Measurements from ENCODE around the gene PTPN11. TPM values are rescaled to one million over a fixed set of nuclear protein-coding genes. Genes with fewer than 3 reads are reported as not detected.

The PTPN11 gene
- total RNA-seq, 1 experiment from 2014 or later, result 65.3 TPM

DNA sequence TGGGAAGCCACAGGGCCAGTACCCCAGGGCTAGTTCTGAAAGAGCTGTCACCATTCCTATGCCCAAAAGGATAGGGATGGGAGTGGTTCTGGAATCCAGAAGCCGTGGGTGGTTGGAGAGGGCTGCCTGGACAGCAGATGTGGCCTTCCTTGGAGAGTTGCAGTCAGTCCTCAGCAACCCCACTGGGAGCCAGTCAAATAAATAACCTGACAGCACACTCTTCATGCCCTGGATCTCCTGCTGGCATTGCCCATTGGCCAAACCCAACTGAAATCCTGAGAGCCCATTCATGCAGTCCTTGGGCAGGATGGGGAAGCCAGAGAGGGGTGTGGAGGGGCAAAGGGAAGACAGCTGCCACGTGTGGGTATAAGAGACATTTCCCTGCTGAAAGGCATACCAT lies 128.2 kb downstream of the PTPN11 start:
- no peaks in the 10 kb centered on the region for H3K9me3 ChIP-seq (ENCODE audit: low read length)
- DNase-seq, result no peak
- H3K9ac ChIP-seq (ENCODE audit: low read length), result no peak overlapping the region
- H3K4me3 ChIP-seq (ENCODE audit: low read length), result no peak overlapping the region
- no peaks in the 10 kb centered on the region for H3K9me2 ChIP-seq (replicated peaks; ENCODE audit: insufficient read depth, low read length)
- no peaks in the 10 kb centered on the region for H3K79me2 ChIP-seq (ENCODE audit: low read length)
- H3K4me1 ChIP-seq (ENCODE audit: low read length), result peaks cover 3% of the 10 kb centered on the region
- no peak overlapping the region for H2AFZ ChIP-seq (ENCODE audit: low read length)
- H3K4me2 ChIP-seq (ENCODE audit: low read depth, low read length, poor library complexity, severe bottlenecking), result no peak overlapping the region
- H4K20me1 ChIP-seq (ENCODE audit: insufficient read depth, low read depth, low read length), result no peaks in the 10 kb centered on the region
- no peak overlapping the region for H3K27ac ChIP-seq (ENCODE audit: low read length)
- H3K36me3 ChIP-seq (ENCODE audit: insufficient read depth, low read length), result no peaks in the 10 kb centered on the region
- no peaks in the 10 kb centered on the region for H3K27me3 ChIP-seq (ENCODE audit: low read length)

DNA sequence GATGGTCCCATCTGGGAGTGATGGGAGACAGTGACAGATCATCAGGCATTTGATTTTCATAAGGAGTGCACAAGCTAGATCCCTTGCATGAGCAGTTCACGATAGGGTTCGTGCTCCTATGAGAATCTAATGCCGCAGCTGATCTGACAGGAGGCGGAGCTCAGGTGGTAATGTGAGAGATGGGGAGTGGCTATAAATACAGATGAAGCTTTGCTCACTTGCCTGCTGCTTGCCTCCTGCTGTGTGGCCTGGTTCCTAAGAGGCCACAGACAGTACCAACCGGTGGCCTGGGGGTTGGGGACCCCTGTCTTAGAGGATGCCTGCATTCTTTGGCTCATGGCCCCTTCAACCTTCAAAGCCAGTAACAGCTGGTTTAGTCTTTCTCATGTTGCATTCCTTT lies 130.3 kb downstream of the PTPN11 start:
- no peak overlapping the region for H3K9ac ChIP-seq (ENCODE audit: low read length)
- H3K4me1 ChIP-seq (ENCODE audit: low read length), result no peaks in the 10 kb centered on the region; the same call in 1 of the 2 replicates
- no peaks in the 10 kb centered on the region for H3K79me2 ChIP-seq (ENCODE audit: low read length)
- H3K9me3 ChIP-seq (ENCODE audit: low read length), result no peaks in the 10 kb centered on the region
- no peak overlapping the region for H3K4me3 ChIP-seq (ENCODE audit: low read length)
- no peak overlapping the region for H3K27ac ChIP-seq (ENCODE audit: low read length)
- H3K36me3 ChIP-seq (ENCODE audit: insufficient read depth, low read length), result no peaks in the 10 kb centered on the region
- H3K27me3 ChIP-seq (ENCODE audit: low read length), result no peaks in the 10 kb centered on the region
- no peaks in the 10 kb centered on the region for H4K20me1 ChIP-seq (ENCODE audit: insufficient read depth, low read depth, low read length)
- H3K4me2 ChIP-seq (ENCODE audit: low read depth, low read length, poor library complexity, severe bottlenecking), result no peak overlapping the region
- H3K9me2 ChIP-seq (replicated peaks; ENCODE audit: insufficient read depth, low read length), result no peaks in the 10 kb centered on the region
- no peak overlapping the region for H2AFZ ChIP-seq (ENCODE audit: low read length)
- DNase-seq, result peak; percentile 54

DNA sequence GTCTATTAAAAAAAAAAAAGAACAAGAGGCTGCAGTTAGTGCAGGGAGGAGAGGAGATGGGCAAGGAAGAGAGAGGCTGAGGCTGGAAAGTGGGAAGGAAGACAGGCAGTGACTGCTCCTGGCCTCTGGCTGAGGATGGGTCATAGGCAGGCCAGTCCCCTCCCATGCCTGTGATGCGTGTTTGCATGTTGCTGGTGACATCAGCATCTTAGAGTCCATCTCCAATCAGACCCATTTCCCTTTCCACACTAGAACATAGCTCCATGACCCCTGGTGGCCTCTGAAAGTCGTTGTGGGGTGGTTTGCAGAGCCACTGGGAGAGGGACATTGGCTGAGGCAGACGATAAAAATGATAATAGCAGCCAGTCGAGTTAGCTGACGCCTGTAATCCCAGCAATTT lies 132.9 kb downstream of the PTPN11 start:
- no peaks in the 10 kb centered on the region for H3K36me3 ChIP-seq (ENCODE audit: insufficient read depth, low read length)

DNA sequence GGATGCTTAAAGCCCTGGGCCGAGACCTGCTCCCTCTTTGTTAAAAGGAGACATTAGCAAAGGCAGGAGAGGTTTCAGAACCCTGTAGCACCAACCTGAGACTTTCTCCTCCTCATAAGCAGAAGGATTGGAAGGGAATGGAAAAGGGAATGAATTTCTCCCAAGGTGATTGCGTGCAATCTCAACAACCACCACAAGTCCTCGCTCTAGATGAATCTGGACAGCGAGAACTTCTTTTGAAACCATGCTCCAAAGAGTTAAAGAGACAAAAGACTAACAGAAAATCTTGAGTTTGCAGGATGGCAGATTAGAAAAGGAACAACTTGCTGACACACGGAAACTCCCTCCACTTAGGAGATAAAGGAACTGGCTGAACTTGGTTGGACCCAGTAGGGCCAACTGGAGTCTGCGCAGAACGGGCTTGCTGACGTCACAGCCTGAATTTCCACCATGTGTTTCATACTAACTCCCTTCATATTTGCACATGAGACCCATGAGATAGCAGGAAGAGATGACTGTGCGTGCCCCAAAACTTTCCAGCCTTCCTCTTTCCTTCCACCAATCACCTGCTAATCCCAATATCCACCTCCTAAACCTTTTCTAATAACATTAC lies 137.0 kb downstream of the PTPN11 start:
- no peak overlapping the region for H2AFZ ChIP-seq (ENCODE audit: low read length)
- no peak overlapping the region for H3K4me3 ChIP-seq (ENCODE audit: low read length)
- H4K20me1 ChIP-seq (ENCODE audit: insufficient read depth, low read depth, low read length), result no peaks in the 10 kb centered on the region
- H3K27me3 ChIP-seq (ENCODE audit: low read length), result no peaks in the 10 kb centered on the region
- no peaks in the 10 kb centered on the region for H3K9me2 ChIP-seq (replicated peaks; ENCODE audit: insufficient read depth, low read length)
- H3K27ac ChIP-seq (ENCODE audit: low read length), result no peak overlapping the region
- H3K36me3 ChIP-seq (ENCODE audit: insufficient read depth, low read length), result no peaks in the 10 kb centered on the region
- H3K9ac ChIP-seq (ENCODE audit: low read length), result no peak overlapping the region
- DNase-seq, result no peak
- H3K4me2 ChIP-seq (ENCODE audit: low read depth, low read length, poor library complexity, severe bottlenecking), result no peak overlapping the region
- no peaks in the 10 kb centered on the region for H3K9me3 ChIP-seq (ENCODE audit: low read length)
- no peaks in the 10 kb centered on the region for H3K79me2 ChIP-seq (ENCODE audit: low read length)
- no peaks in the 10 kb centered on the region for H3K4me1 ChIP-seq (ENCODE audit: low read length)

More for the DNA sequence above, 132.9 kb downstream of the PTPN11 start:
- Histone ChIP-seq H3K9me3 (ENCODE audit: low read length) (no peaks in the 10 kb centered on the region), H3K9ac (ENCODE audit: low read length) (no peak overlapping the region), H3K4me1 (ENCODE audit: low read length) (no peaks in the 10 kb centered on the region; the same call in 1 of the 2 replicates), H3K27ac (ENCODE audit: low read length) (no peak overlapping the region), H4K20me1 (ENCODE audit: insufficient read depth, low read depth, low read length) (no peaks in the 10 kb centered on the region), H3K27me3 (ENCODE audit: low read length) (no peaks in the 10 kb centered on the region), H3K4me3 (ENCODE audit: low read length) (no peak overlapping the region), H3K4me2 (ENCODE audit: low read depth, low read length, poor library complexity, severe bottlenecking) (no peak overlapping the region), H3K79me2 (ENCODE audit: low read length) (no peaks in the 10 kb centered on the region), H3K9me2 (replicated peaks; ENCODE audit: insufficient read depth, low read length) (no peaks in the 10 kb centered on the region), H2AFZ (ENCODE audit: low read length) (no peak overlapping the region)
- no peak for DNase-seq

DNA sequence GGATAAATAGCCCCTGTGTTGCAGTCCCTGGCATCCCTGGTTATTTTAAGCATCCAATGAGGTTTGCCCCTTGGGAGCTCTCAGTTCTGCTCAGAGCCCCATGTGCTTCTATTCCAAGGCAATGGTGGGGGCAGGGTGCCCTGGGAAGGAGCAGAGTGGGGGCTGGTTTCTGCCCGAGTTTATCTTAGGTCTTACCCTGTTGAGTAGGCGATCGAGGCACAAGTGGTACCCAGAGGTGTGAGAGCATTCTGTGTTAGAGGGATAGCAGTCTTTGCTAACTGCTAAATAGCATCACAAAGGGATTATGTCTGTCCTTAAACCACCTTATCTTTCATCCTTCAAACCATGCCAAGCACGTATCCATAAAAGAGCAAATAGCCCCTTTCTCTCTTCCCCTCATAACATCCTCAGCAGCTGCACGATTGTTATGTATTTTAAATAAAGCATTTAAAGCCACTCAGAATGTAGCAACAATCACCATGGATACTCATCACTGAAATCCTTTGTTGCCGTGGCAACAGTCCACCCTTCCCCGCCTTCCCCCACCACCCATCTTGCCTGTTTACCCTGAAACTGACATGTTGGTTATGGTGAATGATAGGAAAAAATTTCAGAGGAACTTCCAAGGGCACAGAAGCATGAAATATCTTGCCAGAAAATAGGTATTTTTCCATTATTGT lies 139.3 kb downstream of the PTPN11 start:
- Histone ChIP-seq H3K36me3 (ENCODE audit: insufficient read depth, low read length) (no peaks in the 10 kb centered on the region), H3K27ac (ENCODE audit: low read length) (no peak overlapping the region), H4K20me1 (ENCODE audit: insufficient read depth, low read depth, low read length) (no peaks in the 10 kb centered on the region), H3K9me2 (replicated peaks; ENCODE audit: insufficient read depth, low read length) (no peaks in the 10 kb centered on the region), H3K4me2 (ENCODE audit: low read depth, low read length, poor library complexity, severe bottlenecking) (no peak overlapping the region), H3K9ac (ENCODE audit: low read length) (no peak overlapping the region), H3K9me3 (ENCODE audit: low read length) (no peaks in the 10 kb centered on the region), H3K79me2 (ENCODE audit: low read length) (no peaks in the 10 kb centered on the region), H3K27me3 (ENCODE audit: low read length) (no peaks in the 10 kb centered on the region), H3K4me1 (ENCODE audit: low read length) (no peaks in the 10 kb centered on the region), H2AFZ (ENCODE audit: low read length) (no peak overlapping the region), H3K4me3 (ENCODE audit: low read length) (no peak overlapping the region)
- DNase-seq, result no peak

Other genes starting within 250 kb of the PTPN11 start
- gene HECTD4, start 36.5 kb upstream of the PTPN11 start, total RNA-seq (2014; rRNA removed; shearing (Covaris generic); ENCODE audit: low replicate concordance), result 28.0 and 32.5 TPM in 2 replicates
- gene RPL6, start 9.3 kb upstream of the PTPN11 start, total RNA-seq (2014; rRNA removed; shearing (Covaris generic); ENCODE audit: low replicate concordance), result 2,259 and 2,811 TPM in 2 replicates